GM21423 (cell line): Measurements from ENCODE around the gene ACAP2.
"Not testable (repeated sequence)": the region's sequence is repeated elsewhere in the genome, so short reads cannot be mapped to it uniquely, and the experiment has no call there.

Experiments
- ATAC-seq: cut with Tn5 transposase; IDR thresholded peaks from one replicate; pipeline ENCODE4 v1.9.1; 2021; ENCODE audit warnings: mild to moderate bottlenecking, moderate library complexity; ENCODE audit not compliant: unreplicated experiment

The ACAP2 gene

DNA sequence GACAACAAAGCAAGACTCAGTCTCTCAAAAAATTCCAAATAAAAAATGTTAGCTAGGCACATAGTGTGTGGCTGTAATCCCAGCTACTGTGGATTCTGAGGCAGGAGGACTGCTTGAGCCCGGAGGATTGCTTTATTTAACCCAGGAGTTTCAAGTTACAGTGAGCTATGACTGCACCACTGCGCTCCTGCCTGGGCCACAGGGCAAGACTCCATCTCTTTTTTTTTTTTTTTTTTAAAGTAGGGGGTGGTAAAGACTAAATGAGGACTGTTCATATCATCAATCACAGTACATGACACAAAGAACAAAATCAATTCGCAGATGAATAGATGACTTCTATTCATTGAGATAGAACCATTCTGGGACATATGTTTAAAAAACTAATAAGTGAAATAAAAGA, 48.1 kb downstream of the ACAP2 start:
- no peak for ATAC-seq

DNA sequence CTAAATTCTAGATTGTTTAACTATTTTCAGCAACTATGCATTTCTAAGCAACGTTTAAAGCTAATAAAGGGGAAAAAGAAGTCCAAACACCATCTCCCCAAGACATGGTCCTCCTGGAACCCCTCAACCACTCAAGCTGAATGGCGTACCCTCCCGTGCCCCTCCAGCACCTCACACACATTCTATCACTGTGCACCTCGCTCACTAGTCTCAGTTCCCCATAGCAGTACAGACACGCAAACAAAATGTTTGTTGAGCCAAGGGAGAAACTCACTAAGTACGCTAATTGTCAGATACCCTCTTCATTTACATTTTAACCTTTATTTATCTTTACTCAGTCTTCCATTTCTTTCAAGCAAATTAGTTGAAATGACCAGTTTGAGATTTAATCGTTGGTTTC, 48.8 kb downstream of the ACAP2 start:
- no peak for ATAC-seq

DNA sequence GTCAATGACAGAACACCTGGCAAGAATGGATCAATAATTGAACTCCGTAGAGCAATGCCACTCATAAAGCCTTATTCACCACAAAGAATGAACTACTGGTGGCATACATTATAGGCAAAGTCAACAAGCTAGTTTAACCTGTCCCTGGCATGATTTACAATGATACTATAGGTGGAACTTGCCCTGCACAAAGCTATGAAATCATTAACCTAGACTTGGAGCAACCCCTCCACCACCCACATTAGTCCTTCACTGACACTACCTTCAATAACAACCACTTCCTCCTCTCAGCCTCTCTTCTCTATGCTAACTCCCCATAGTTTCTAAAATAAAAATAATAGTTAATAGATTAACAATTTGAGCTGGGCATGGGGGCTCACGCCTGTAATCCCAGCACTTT, 54.4 kb downstream of the ACAP2 start:
- ATAC-seq: peak; percentile 72

DNA sequence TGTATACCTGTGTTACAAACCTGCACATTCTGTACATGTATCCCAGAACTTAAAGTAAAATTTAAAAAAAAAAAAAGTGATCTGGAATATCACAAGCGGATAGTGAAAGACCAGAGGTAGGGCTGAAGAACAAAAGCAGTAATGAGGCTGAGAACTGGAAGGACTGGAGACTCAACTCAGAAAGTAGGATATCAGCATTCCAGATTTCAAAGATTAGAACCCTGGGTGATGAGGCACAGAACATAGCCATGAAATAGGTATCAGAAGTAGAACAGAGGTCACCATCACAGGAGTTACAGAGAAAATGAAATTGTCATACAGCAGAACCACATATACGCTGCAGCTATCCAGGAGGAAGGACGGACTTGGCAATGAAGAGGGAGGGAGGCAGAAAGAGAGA, 56.1 kb downstream of the ACAP2 start:
- no peak for ATAC-seq

DNA sequence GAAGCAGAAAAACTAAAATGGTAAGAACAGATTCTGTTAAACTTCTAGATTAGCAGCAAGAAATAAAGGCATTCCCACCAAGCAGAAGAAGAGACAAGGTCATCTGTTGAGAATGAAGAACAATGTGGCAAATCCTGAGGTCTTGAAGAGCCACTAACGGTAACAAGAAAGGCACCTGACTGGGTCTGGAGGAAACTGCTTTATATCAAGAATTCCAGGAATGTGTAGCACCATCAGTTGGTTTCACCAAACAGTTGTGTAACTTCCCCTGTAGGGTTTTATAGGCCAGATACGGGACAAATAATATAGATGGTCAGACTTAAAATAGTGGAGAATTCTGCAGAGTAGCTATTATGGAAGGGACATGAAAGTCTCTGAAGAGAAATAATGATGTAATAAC, 57.3 kb downstream of the ACAP2 start:
- no peak for ATAC-seq

DNA sequence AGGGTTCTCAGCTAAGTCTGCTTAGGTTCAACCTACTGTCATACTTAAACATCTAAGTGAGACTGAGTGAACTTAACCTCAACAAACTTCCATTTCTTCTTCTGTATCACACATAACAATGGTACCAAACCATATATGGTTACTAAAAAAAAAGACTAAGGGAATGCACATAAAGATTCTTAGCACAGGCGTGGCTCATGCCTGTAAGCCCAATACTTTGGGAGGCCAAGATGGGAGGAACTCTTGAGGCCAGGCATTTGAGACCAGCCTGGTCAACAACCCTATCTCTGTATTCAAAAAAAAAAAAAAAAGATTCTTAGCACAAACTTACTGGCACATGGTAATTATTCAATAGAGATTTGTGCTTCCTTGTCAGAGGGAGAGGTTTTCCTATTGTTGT, 57.9 kb downstream of the ACAP2 start:
- ATAC-seq: no peak

DNA sequence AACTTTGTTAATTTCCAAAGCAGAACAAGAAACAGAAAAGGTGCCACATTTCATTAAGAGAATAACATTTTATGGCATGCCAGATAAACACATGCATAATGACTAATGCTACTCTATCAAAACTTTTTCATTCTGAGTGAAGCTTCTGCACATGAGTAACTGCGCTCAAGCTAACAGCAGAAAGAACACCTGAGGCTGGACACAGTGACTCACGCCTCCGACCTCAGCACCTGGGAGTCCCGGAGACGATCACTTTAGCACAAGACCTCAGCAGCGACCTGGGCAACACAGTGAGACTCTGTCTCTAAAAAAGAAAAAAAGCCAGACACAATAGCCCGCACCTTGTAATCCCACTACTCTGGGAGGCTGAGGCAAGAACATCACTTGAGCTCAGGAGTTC, 70.6 kb downstream of the ACAP2 start:
- ATAC-seq: no peak

DNA sequence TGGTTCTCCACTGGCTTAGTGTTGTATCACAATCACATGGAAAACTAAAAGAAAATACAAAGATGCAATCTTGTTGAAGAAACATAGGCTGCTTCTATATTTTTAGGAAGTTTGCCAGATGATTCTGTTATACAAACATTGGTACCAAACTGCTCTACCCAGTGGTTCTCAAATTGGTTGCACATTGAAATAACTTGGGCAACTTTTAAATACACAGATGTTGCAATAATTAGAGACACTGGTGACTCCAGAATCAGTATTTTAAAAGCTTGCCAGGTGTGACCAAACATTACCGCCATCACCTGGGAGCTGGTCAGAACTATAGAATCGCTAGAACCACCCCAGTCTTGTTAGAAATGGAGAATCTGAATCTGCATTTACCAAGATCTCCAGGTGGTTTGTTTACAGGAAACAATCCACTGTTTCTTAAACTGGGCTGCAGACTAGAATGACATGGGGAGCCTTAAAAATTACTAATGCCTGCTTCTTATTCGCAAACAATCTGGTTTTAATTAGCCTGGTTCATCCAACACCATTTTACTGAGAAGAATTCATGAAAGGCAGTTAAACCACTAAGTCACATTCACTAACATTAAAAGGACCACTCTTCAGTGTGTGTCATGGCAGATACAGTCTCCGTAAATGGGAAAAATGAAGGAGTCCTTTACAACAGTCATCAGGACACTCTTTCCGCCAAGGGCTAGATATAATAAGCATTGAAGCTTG, 76.5 kb downstream of the ACAP2 start:
- ATAC-seq: no peak

DNA sequence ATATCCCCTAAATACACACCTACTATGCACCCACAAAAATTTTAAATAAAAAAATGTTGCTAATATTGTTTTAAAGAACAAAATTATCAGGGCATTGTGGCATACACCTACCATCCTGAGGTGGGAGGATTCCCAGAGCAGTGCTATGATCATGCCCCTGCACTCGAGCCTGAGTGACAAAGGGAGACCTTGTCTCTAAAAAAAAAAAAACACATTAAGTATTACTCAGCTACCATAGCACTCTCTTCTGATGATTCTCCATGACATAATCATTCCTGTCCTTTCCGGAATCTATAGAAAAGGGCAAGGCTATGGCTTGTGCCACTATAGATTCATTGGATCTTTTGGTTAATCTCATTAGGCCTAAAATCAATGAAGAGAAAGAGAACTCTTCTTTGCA, 77.4 kb downstream of the ACAP2 start:
- ATAC-seq: no peak

DNA sequence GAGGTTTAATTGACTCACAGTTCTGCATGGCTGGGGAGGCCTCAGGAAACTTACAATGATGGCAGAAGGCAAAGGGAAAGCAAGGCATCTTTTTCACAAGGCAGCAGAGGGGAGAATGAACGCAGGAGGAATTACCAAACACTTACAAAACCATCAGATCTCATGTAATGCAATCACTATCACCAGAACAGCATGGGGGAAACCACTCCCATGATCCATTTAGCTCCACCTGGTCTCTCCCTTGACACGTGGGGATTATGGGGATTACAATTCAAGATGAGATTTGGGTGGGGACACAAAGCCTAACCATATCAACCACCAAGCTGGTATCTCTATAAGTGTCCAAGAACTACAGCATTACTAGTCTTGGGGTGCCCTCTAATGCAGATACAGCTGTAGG, 85.0 kb downstream of the ACAP2 start:
- not testable (repeated sequence) for ATAC-seq

DNA sequence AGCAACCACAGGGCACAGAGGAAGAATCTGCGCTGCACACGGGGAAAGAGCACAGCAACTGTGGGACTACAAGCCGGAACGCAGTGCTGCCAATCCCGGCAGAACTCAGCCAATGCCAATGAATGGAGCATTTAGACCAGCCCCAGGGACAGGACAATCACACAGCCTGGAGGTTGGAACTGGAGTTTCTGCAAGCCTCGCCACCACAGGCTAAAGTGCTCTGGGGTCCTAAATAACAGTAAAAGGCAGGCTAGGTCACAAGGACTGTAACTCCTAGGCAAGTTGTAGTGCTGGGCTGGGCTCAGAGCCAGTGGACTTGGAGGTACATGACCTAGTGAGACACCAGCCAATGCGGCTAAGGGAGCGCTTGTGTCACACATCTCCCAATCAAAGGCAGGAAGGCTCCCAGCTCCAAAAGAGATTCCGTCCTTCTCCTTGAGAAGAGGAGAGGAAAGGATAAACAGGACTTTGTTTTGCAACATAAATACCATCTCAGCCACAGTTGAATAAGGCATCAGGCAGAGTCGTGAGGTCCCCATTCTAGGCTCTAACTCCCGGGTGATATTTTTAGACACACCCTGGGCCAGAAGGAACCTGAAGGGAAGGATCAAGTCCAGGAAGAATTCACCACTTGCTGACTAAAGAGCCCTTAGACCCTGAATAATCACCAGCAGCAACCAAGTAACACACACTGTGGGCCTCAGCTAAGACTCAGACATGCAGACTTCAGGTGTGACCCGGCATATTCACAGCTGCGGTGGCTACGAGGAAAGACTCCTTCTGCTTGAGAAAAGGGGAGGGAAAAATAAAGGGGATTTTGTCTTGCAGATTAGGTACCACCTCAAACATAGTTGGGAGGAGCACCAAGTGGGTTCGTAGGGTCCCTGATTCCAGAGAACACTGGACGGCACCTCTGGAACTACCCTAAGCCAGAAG, 86.4 kb downstream of the ACAP2 start:
- no peak for ATAC-seq

DNA sequence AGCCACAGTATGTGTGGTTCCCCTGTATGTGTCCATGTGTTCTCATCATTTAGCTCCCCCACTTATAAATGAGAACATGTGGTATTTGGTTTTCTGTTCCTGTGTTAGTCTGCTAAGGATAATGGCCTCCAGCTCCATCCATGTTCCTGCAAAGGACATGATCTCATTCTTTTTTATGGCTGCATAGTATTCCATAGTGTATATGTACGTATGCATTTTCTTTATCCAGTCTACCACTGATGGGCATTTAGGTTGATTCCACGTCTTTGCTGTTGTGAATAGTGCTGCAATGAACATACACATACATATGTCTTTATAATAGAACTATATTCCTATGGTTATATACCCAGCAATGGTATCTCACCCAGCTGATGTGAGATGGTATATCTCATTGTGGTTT, 88.8 kb downstream of the ACAP2 start:
- not testable (repeated sequence) for ATAC-seq

DNA sequence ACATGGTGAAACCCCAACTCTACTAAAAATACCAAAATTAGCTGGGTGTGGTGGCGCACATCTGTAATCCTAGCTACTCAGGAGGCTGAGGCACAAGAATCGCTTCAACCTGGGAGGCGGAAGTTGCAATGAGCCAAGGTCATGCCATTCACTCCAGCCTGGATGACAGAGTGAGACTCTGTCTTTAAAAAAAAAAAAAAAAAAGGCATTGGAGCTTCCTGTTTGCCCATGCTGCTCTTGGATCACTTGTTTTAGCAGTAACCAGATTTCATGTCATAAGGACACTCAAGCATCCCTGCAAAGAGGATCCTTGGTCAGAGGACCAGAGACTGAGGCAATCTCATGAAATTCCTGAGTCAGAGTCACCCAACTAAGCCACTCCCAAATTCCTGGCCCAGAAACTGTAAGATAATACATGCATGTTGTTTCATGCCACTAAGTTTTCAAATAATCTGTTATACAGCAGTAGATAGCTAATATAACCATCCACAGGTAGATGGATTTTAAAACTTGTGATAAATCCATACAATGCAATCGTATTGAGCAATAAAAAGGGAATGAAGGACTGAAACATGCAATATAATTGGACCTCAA, 89.8 kb downstream of the ACAP2 start:
- ATAC-seq: no peak

DNA sequence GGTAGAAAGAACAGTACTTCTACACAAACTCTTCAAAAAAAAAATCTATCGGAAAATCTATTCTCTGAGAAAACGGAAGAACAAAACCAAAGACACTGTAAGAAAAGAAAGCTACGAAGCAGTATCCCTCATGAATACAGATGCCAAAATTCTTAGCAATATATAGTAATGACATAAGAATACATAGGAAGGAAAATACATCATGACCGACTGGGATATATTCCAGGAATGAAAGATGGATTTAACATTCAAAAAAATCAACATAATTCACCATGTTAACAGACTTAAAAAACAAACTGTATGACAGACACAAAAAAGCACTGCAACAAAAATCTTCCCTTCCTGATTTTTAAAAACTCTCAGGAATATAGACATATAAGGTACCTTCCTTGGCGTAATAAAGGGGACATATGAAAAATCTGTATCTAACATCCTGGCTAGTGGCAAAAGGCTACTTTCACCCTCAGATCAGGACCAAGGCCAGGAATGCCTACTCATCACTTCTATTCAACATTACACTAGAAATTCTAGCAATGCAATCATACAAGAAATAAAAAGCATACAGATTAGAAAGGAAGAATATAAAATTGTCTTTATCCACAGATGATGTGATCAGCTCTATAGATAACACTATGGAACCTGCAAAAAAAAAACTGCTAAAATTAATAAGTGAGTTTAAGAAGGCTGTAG, 94.2 kb downstream of the ACAP2 start:
- no peak for ATAC-seq

DNA sequence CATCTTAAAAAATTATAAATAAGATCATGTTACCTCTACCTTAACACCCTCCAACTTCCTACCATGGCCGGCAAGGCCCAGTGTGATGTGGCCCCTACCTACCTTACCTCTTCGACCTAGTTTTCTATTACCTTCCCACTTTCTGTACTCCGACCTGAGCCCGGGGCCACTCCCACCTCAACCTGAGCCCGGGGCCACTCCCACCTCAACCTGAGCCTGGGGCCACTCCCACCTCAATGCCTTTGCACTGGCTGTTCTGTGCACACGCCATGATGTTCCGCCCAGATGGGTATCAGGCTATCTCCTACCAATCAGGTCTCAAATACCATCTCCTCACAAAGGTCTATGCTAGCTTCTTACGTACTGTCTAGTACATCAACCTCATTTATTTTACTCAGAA, 105.1 kb downstream of the ACAP2 start:
- no peak for ATAC-seq

DNA sequence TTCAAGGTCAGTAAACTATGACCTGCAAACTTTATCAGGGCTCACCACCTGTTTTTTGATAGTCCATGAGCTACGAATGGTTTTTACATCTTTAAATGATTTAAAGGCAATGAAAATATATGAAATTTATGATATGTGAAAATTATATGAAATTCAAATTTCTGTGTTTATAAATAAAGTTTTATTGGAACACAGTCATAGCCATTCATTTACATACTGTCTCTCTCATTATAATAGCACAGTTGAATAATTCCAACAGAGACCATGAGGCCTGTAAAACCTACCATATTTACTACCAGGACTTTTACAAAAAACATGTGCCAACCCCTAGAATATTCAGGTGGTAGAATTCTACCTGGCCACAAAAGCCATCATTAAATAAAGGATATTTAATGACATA, 107.9 kb downstream of the ACAP2 start:
- no peak for ATAC-seq

DNA sequence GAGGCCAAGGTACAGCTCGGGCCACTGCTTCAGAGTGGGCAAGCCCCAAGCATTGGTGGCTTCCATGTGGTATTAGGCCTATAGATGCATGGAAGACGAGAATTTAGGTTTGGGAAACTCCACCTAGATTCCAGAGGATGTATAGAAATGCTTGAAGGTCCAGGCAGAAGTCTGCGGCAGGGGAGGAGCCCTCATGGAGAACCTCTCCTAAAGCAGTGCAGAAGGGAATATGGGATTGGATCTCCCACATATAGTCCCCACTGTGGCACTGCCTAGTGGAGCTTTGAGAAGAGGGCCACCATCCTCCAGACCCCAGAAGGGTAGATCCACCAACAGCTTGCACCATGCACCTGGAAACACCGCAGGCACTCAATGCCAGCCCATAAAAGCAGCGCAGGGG, 123.8 kb downstream of the ACAP2 start:
- no peak for ATAC-seq

DNA sequence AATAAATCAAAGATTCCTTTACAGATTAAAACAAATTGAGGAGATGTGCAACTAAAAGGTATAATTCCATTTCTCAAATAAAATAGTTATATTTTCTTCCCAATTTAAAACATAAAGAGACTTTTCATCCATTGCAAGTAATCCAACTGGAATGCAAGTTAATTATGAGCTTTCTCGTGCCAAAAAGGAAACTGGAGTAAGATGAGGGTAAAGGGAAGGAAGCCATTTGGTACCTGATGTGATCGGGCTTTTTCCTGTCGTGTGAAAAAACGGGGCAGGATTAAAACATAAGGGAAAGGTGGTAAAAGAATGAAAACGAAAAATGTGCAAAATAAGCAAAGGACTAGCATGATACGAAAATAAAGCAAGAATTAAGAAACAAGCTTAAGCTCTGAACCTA, 130.1 kb downstream of the ACAP2 start:
- ATAC-seq: no peak

DNA sequence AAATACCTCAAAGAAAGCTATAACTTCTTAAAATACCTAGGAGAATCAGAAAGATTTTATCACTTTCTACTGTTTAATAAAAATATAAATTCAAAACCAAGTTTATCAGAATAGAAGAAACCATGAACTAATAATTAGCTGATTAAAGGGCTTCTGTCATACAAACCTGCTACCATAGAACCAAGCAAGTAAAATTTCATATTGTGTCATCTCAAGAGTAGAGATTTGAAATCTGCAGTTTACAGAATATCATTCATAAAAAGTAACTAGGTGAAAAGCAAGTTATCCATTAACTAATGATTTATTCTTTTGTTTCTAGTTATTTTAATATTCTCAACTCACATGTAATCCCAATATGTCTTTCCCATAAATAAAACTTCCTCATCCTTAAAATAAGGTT, 135.1 kb downstream of the ACAP2 start:
- no peak for ATAC-seq

DNA sequence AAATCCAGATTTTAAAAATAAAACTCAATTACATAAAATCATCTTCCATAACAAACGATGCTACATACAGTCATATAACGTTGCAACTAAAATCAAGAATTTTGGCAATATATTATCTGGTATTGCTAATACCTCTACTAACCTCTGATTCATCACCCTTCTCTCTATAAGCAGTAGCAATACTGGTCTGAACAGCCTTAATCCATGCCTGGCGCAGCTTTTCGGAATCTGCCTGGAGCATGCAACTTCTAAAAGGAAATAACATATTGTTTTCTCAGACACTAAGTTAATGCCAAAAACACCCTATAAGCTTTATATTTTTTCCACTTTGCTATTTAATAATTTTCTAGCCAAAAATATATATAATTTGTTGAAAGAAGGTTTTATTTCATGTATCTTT, 136.5 kb downstream of the ACAP2 start:
- ATAC-seq: no peak

DNA sequence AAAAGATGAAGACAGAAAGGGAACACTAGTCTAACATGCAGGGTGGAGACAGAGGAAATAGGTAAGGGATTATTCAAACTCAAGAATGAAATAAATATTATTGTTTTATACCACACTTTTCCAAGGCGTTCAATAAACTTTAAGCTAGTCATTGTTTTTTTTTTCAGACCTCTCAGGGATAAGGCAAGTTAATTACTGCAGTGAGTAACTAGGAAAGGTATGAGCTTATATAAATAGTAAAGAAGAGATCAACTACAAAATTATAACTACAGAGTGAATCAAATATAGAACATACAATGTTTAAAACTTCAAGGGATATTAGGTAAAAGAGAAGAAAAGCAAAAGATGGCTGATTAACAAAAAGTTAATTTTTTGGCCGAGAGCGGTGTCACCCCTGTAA, 140.4 kb downstream of the ACAP2 start:
- no peak for ATAC-seq
